ENCODE data around the gene CTDP1.

The CTDP1 gene

DNA sequence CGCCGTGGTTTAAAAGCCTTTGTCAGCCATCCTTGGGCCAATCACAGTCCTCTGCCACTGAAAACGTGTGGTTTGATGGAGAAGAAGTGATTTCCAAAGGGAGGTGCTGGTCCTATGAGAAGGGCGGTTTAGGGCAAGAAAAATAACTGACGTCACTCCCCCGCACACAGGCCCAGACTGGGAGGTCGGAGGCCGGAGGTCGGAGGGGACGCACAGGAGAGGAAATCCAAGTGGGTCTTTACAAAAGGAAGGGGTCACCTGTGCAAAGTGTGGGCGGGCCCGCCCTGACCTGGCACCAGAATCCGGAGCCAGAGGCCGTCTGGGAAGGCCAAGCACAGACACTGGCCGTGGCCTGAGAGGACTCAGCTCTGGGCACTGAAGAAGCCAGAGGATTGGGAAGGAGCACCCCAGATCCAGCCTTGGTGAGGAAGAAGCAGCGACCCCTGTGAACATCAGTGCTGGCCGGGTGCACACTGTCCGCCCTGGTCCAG, 100.1 kb downstream of the CTDP1 start:
- no peak for DNase-seq
- Histone ChIP-seq H3K79me2 (ENCODE audit: low read length) (no peaks in the 10 kb centered on the region), H4K20me1 (ENCODE audit: insufficient read depth, low read length) (no peaks in the 10 kb centered on the region), H3K27ac (ENCODE audit: low read length) (no peak overlapping the region), H3F3A (ENCODE audit: insufficient read depth, low read length) (no peaks in the 10 kb centered on the region), H2AFZ (ENCODE audit: low read length) (no peak overlapping the region), H3K4me3 (ENCODE audit: low read length) (no peak overlapping the region), H3K36me3 (replicated peaks; ENCODE audit: insufficient read depth, low read length) (no peaks in the 10 kb centered on the region), H3K9ac (ENCODE audit: low read length) (no peak overlapping the region), H3K9me2 (replicated peaks; ENCODE audit: insufficient read depth, low read length) (no peaks in the 10 kb centered on the region), H3K9me3 (replicated peaks; ENCODE audit: insufficient read depth, low read length) (no peaks in the 10 kb centered on the region), H3K4me1 (ENCODE audit: low read length) (no peaks in the 10 kb centered on the region), H3K4me2 (ENCODE audit: low read depth, low read length) (no peak overlapping the region), H3K27me3 (replicated peaks; ENCODE audit: insufficient read depth, low read length) (no peaks in the 10 kb centered on the region)
- TF ChIP-seq EZH2phosphoT487 (IDR thresholded peaks at IDR 0.05; ENCODE audit: low read length): no peak
- no peak for TF ChIP-seq EZH2 (optimal IDR thresholded peaks at IDR 0.05; ENCODE audit: low read depth, low read length)
- TF ChIP-seq, protein P1, sequence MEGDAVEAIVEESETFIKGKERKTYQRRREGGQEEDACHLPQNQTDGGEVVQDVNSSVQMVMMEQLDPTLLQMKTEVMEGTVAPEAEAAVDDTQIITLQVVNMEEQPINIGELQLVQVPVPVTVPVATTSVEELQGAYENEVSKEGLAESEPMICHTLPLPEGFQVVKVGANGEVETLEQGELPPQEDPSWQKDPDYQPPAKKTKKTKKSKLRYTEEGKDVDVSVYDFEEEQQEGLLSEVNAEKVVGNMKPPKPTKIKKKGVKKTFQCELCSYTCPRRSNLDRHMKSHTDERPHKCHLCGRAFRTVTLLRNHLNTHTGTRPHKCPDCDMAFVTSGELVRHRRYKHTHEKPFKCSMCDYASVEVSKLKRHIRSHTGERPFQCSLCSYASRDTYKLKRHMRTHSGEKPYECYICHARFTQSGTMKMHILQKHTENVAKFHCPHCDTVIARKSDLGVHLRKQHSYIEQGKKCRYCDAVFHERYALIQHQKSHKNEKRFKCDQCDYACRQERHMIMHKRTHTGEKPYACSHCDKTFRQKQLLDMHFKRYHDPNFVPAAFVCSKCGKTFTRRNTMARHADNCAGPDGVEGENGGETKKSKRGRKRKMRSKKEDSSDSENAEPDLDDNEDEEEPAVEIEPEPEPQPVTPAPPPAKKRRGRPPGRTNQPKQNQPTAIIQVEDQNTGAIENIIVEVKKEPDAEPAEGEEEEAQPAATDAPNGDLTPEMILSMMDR (IDR thresholded peaks at IDR 0.05; ENCODE audit: low read length): no peak

DNA sequence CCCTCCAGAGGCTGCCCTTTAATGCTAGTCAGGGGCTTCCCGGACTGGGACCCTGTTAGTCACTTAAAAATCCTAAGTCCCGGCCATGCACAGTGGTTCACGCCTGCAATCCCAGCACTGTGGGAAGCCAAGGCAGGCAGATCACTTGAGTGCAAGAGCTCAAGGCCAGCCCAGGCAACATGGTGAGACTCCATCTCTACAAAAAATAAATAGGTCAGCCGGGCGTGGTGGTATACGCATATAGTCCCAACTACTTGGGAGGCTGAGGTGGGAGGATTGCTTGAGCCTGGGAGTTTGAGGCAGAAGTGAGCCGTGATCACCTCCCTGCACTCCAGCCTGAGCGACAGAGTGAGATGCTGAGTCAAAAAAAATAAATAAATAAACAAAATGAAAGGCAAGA, 100.9 kb downstream of the CTDP1 start:
- Histone ChIP-seq H3K4me2 (ENCODE audit: low read depth, low read length) (no peak overlapping the region), H3K9ac (ENCODE audit: low read length) (no peak overlapping the region), H3K9me2 (replicated peaks; ENCODE audit: insufficient read depth, low read length) (no peaks in the 10 kb centered on the region), H3F3A (ENCODE audit: insufficient read depth, low read length) (no peaks in the 10 kb centered on the region), H3K4me3 (ENCODE audit: low read length) (no peak overlapping the region), H3K27me3 (replicated peaks; ENCODE audit: insufficient read depth, low read length) (no peaks in the 10 kb centered on the region), H3K27ac (ENCODE audit: low read length) (no peak overlapping the region), H2AFZ (ENCODE audit: low read length) (no peak overlapping the region), H3K79me2 (ENCODE audit: low read length) (no peaks in the 10 kb centered on the region), H3K36me3 (replicated peaks; ENCODE audit: insufficient read depth, low read length) (no peaks in the 10 kb centered on the region), H3K9me3 (replicated peaks; ENCODE audit: insufficient read depth, low read length) (no peaks in the 10 kb centered on the region), H4K20me1 (ENCODE audit: insufficient read depth, low read length) (no peaks in the 10 kb centered on the region), H3K4me1 (ENCODE audit: low read length) (no peaks in the 10 kb centered on the region)
- no peak for TF ChIP-seq EZH2phosphoT487 (IDR thresholded peaks at IDR 0.05; ENCODE audit: low read length)
- TF ChIP-seq, protein P1 (IDR thresholded peaks at IDR 0.05; ENCODE audit: low read length): no peak
- TF ChIP-seq EZH2 (optimal IDR thresholded peaks at IDR 0.05; ENCODE audit: low read depth, low read length): no peak
- no peak for DNase-seq

DNA sequence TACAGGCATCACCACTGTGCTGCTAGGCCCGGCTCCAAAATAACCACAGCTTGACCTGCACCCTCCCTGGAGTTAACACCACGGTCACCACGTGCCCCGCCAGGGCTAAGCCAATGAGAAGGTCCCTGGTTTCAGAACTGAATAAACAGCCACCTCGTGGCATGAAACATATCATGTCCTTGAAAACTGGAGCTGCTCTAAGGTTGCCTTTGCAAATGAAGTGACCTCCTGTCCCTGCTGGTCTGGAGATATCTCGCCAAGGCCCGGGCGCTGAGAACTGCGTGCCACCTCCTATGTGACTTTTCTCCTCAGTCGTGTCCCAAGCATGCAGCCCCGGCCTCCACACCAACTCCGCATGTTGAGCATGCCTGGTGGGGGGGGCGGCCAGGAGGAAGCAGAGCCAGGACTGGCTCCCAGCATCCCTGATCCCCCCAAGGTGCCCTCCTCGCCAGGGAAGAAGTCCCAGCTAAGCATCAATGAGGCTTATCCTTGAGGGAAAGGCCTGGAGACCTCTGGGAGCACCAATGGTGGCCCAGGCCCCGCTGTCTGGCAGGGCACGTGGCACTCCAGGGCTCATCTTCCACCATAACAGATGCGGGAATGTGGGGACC, 101.8 kb downstream of the CTDP1 start:
- Histone ChIP-seq H3K9me3 (replicated peaks; ENCODE audit: insufficient read depth, low read length) (no peaks in the 10 kb centered on the region), H3K79me2 (ENCODE audit: low read length) (no peaks in the 10 kb centered on the region), H3K9me2 (replicated peaks; ENCODE audit: insufficient read depth, low read length) (no peaks in the 10 kb centered on the region), H3K27me3 (replicated peaks; ENCODE audit: insufficient read depth, low read length) (no peaks in the 10 kb centered on the region), H3K4me3 (ENCODE audit: low read length) (no peak overlapping the region), H3K27ac (ENCODE audit: low read length) (no peak overlapping the region), H4K20me1 (ENCODE audit: insufficient read depth, low read length) (no peaks in the 10 kb centered on the region), H3F3A (ENCODE audit: insufficient read depth, low read length) (no peaks in the 10 kb centered on the region), H3K4me1 (ENCODE audit: low read length) (no peaks in the 10 kb centered on the region), H3K36me3 (replicated peaks; ENCODE audit: insufficient read depth, low read length) (no peaks in the 10 kb centered on the region), H3K9ac (ENCODE audit: low read length) (no peak overlapping the region), H3K4me2 (ENCODE audit: low read depth, low read length) (no peak overlapping the region), H2AFZ (ENCODE audit: low read length) (no peak overlapping the region)
- TF ChIP-seq, protein P1 (IDR thresholded peaks at IDR 0.05; ENCODE audit: low read length): no peak
- TF ChIP-seq EZH2phosphoT487 (IDR thresholded peaks at IDR 0.05; ENCODE audit: low read length) (no peak), EZH2 (optimal IDR thresholded peaks at IDR 0.05; ENCODE audit: low read depth, low read length) (no peak)
- no peak for DNase-seq

Measured in MM.1S (cell line).